Testis (tissue), 2 donors: ENCODE results near the gene C6orf120.

Source experiments
- CTCF ChIP-seq, 3 experiments: fragments of 450-650 bp in 2 of 3; fragments of 200-600 bp in 1 of 3; sonication (generic) in 1 of 3; IDR thresholded peaks; one replicate each; pipeline ENCODE4 v1.5.1; 2016 to 2019; ENCODE audit warnings: antibody characterized with exemption in 3 of 3, mild to moderate bottlenecking in 2 of 3, moderate library complexity in 1 of 3
- POLR2A ChIP-seq: fragments of 450-650 bp; IDR thresholded peaks from one replicate; pipeline ENCODE4 v1.6.1; 2017; ENCODE audit warnings: antibody characterized with exemption, mild to moderate bottlenecking, moderate library complexity

GRCh38 chr6:169653691-169654090 lies 48.2 kb upstream of the C6orf120 start:
- no peak for TF ChIP-seq CTCF (IDR thresholded peaks at IDR 0.05)
- no peak for TF ChIP-seq POLR2A
